ENCODE results near the gene HEPACAM2. TPM values are rescaled to one million over a fixed set of nuclear protein-coding genes. Genes with fewer than 3 reads are reported as not detected.

The HEPACAM2 gene
- total and polyA plus RNA-seq, 2 of the 8 experiments (the other 6 are each of a cell fraction or from before 2014, with no cell fraction given): not detected

GRCh38 chr7:93148144-93148543 is 78.1 kb downstream of the HEPACAM2 start, which contains the start of gene SAMD9L:
Gene SAMD9L (minus strand): TSS chr7:93148385. CDS start chr7:93135971, 12,414 bp downstream.
- DNase-seq (ENCODE audit: low read depth in 1 of 2, low spot score in 2 of 2) (no peak), FAIRE-seq (no peak)
- Histone ChIP-seq H3K79me2 (ENCODE audit: control insufficient read depth in 1 of 2, insufficient read depth in 2 of 2, low read length in 2 of 2) (no peaks in the 10 kb centered on the region), H4K8ac (ENCODE audit: extremely low read depth, insufficient read depth, low read length) (no peak within 1 kb of the TSS), H3K4me3 (ENCODE audit: extremely low read depth in 1 of 4, insufficient read depth in 2 of 4, low read depth in 3 of 4, low read length in 4 of 4) (no peak within 1 kb of the TSS), H2BK5ac (ENCODE audit: low read depth, low read length) (no peak within 1 kb of the TSS), H4K91ac (replicated peaks; ENCODE audit: insufficient read length, low read length) (no peak within 1 kb of the TSS), H3K27me3 (replicated peaks in 1 of 4; ENCODE audit: control insufficient read depth in 3 of 4, extremely low read depth in 1 of 4, insufficient read depth in 3 of 4, low read length in 3 of 4) (no peaks in the 10 kb centered on the region), H3K4me1 (replicated peaks in 1 of 4; ENCODE audit: control insufficient read depth in 3 of 4, insufficient read depth in 4 of 4, low read length in 3 of 4) (0 out of 7 replicates have a peak, but pooled peaks cover 0 to 2% (median under 1%) of the 10 kb centered on the region in 4 experiments), H3K23me2 (ENCODE audit: low read depth, low read length) (no peaks in the 10 kb centered on the region), H4K20me1 (replicated peaks in 1 of 2; ENCODE audit: control insufficient read depth in 1 of 2, insufficient read depth in 2 of 2, low read length in 2 of 2) (no peaks in the 10 kb centered on the region), H3K56ac (replicated peaks; ENCODE audit: insufficient read length, low read depth, low read length) (no peak within 1 kb of the TSS), H4K5ac (ENCODE audit: insufficient read length, low read depth, low read length) (no peak within 1 kb of the TSS), H3K23ac (ENCODE audit: insufficient read length) (no peak within 1 kb of the TSS), H2BK120ac (replicated peaks; ENCODE audit: low read depth, low read length) (no peak within 1 kb of the TSS), H3K18ac (ENCODE audit: extremely low read depth, low read length) (no peak within 1 kb of the TSS), H2AK5ac (ENCODE audit: low read depth, low read length) (no peak within 1 kb of the TSS), H3K36me3 (ENCODE audit: control insufficient read depth in 2 of 4, insufficient read depth in 4 of 4, low read length in 3 of 4) (no peaks in the 10 kb centered on the region), H3K27ac (ENCODE audit: low read depth, low read length) (no peak within 1 kb of the TSS), H3K14ac (ENCODE audit: insufficient read length) (no peak within 1 kb of the TSS), H3K9me3 (ENCODE audit: insufficient read depth in 2 of 2, low read depth in 1 of 2, low read length in 1 of 2) (no peaks in the 10 kb centered on the region), H3K4me2 (ENCODE audit: insufficient read depth in 1 of 2, low read depth in 2 of 2, low read length in 2 of 2) (no peak within 1 kb of the TSS), H3K79me1 (ENCODE audit: low read depth, low read length) (no peaks in the 10 kb centered on the region), H3K9ac (replicated peaks in 1 of 4; ENCODE audit: extremely low read depth in 1 of 4, low read depth in 3 of 4, low read length in 3 of 4) (no peak within 1 kb of the TSS), H2BK20ac (ENCODE audit: low read length) (no peak within 1 kb of the TSS), H3K4ac (replicated peaks; ENCODE audit: insufficient read length, low read depth, low read length) (no peak within 1 kb of the TSS), H2BK15ac (ENCODE audit: low read length) (no peak within 1 kb of the TSS), H2AFZ (ENCODE audit: low read length) (peak within 1 kb of the TSS; percentile 27; the same call in 1 of the 2 replicates), H2BK12ac (ENCODE audit: low read depth, low read length) (no peak within 1 kb of the TSS)
- CTCF ChIA-PET (ENCODE audit: partially characterized antibody): no interaction called here
- POLR2A ChIA-PET (ENCODE audit: partially characterized antibody): no interaction called here
- WGBS, 2 experiments (ENCODE audit: extremely low coverage in 1 of 2, insufficient coverage in 1 of 2, insufficient read length in 1 of 2, insufficient replicate concordance in 2 of 2, low coverage in 1 of 2, low lambda C conversion rate in 2 of 2, missing lambda C conversion rate in 1 of 2): 79% methylated on average over 2 of the region's 2 CpGs; no CpG with 5 or more reads in 1 of the 2 experiments
- no peak for TF ChIP-seq SP2 (IDR thresholded peaks at IDR 0.05; ENCODE audit: low read length)
- no peak for TF ChIP-seq SUZ12 (IDR thresholded peaks at IDR 0.05; ENCODE audit: low read length)
- no peak for TF ChIP-seq ZNF274 (IDR thresholded peaks at IDR 0.05; ENCODE audit: borderline replicate concordance, extremely low read depth, low read length)
- TF ChIP-seq BACH1 (IDR thresholded peaks at IDR 0.05; ENCODE audit: low read length): no peak
- TF ChIP-seq BRCA1 (IDR thresholded peaks at IDR 0.05; ENCODE audit: low read depth, low read length): no peak
- TF ChIP-seq TBP (IDR thresholded peaks at IDR 0.05; ENCODE audit: low read depth, low read length): no peak
- TF ChIP-seq MAX (IDR thresholded peaks at IDR 0.05): no peak
- TF ChIP-seq YY1 (IDR thresholded peaks at IDR 0.05; ENCODE audit: low read depth, low read length): no peak
- no peak for TF ChIP-seq CHD1 (IDR thresholded peaks at IDR 0.05; ENCODE audit: low read depth, low read length)
- no peak for TF ChIP-seq SIRT6 (IDR thresholded peaks at IDR 0.05; ENCODE audit: low read length)
- TF ChIP-seq CTCF (IDR thresholded peaks at IDR 0.05; ENCODE audit: control extremely low read depth in 1 of 3, insufficient read depth in 1 of 3, low read depth in 1 of 3, low read length in 3 of 3): no peak
- TF ChIP-seq JUN (IDR thresholded peaks at IDR 0.05; ENCODE audit: low read depth, low read length): no peak
- no peak for TF ChIP-seq CEBPB (IDR thresholded peaks at IDR 0.05; ENCODE audit: low read depth, low read length)
